ENCODE data around the gene RASGEF1C.

Gene RASGEF1C

DNA sequence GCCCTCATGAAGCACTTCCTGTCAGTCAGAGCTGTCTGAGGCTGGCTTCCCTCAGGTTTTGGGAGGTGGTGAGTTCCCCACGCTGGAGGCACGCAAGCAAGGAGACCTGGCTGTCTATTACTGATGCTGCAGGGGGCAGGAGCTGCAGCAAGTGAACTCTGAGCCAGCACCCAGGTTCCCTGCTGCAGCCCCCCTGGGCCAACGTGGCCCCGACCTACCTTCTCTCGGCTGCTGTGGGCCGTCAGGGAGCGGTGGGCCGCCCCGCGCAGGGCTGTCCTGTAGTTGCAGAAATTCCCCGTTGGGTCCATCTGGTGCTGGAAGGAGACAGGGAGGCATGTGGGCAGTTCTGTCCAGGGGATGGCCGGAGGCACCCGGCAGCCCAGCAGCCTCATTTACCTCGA is 90.6 kb downstream of the RASGEF1C start:
- peak; percentile 47 for DNase-seq

DNA sequence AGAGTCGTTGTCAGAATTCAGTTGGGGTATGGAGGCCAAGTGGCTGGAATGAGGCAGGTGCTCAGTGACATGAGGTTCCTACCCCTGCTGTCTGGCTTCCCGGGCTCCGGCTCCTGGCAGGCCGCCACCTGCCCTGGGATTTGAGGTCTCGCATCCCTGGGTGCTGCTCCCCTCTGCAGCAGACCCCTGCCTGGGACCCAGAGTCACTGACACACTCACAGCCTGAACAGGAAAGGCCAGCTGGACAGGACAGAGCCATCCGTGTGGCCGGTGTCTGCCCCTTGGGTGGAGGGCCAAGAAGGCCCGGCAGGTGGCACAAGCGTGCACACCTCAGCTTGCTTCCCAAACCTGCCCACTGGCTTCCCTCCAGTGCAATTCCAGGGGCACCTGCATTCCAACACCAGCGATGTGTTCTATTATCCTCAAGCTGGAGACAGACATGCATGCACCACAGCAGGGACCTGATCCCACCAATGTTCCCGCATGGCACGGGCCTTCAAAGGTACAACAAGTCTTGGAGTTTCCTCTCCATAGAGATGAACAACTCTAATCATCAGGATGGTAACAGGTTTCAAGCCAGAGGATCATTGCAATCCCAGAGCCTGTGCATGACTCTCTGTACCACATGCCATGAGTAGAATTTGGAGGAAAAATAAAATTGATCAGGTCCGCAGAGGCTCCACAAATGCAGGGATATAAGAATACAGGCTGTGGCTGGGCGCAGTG is 91.8 kb downstream of the RASGEF1C start:
- peak; percentile 55 for DNase-seq

DNA sequence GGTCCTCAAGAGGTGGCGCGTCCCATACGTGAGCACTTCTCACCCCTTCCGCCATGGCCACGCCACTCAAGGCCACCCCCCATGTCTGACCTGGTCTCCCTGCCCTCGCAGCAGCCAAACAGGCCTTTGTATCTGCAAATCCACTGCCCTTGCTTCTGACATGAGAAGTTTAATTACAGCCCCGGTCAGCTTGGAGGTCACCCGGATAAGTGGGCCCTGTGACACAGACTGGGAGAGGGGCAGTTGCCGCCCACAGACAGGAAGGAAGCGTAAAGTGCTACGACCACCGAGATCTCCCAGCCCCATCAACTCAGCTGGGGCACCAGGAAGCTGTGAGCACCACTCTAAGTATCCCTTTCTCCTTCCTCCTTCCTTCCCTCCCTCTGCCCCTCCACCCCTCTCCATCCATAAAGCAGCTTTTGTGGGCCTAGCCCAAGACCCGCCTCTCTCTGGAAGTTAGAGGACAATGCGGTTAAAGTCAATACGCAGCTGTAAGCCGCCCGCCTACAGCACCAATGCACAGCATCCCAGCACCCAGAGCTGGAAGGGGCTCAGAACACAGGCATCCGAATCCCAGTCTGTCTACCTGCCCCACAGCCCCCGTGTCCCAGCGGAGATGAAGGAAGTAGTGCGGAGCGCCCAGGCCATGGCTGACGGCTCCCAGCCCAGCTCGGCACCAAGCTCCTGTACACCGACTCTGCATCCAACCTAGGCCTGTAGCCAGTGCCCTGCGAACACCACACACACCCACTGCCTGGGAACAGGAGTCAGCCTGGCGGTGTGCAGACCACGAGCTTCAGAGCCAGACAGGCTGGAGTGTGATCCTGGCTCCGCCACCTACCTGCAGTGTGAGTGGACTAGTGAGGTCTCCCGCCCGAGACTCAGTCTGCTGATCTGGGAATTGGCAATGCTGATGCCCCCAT is 92.7 kb downstream of the RASGEF1C start:
- DNase-seq, result peak; percentile 52

DNA sequence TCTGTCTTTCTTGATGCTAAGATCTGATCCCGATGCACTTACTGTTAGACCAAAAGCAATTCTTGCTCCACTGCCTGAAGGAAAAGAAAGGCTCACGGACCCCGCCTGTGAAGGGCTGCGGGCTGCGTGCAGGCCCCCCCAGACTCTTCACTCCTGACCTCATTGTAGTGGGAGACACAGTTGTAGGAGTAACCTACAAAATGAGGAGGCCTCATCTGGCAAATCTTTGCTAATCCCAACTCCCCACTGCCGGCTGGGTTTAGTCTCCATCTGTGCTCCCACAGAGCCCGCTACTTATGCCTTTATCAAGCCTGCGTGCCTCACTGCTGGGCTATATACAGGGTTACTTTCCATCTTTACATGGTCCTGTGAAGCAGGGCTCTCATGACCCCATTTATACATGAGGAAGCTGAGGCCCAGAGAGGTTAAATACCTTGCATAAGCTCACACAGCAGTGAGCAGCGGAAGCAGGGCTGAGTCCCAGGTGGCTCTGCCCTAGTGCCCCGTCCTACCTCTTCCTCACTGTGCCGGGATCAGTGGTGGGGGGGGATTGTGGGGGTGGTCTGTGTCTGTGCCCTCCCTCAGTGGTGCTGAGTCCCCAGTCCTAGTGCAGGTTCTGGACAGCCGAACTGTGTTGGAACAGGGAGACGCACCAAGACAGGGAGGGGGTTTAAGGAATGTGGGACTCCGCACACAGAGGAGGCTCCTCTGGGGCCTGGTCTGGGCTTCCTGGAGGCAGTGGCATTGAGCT is 93.5 kb downstream of the RASGEF1C start:
- DNase-seq, result peak; percentile 41

DNA sequence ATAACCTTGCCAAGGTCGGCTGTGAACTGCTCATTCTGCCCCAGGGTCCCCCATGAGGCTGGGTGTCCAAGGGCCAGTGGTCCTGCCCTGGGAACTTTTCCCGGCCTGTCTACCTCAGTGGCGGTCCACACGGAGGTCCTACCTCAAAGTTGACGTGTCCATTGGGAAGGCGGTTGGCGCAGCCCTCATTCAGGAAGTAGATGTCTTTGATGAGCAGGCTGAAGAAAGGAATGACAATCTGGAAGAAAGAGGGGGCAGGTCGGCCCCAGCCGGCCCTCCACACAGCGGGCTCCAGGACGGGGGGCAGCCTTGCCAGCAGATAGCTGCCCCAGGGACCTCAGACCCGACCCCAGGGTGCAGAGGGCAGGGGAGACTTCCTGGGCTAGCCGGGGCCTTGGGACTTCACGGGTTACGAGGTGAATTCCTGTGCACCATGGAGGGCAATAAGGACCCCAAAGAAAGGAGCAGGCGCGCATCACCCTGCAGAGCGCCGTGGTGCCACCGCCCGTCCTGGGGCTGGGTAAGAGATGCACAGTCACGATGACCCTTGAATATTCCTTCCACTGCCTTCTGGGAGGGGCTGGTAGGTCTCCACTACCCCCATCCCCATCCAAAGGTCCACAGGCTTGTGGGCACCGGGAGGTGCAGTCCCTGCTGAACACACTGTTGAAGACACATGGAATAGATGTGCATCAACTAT is 94.6 kb downstream of the RASGEF1C start:
- DNase-seq, result peak; percentile 33

DNA sequence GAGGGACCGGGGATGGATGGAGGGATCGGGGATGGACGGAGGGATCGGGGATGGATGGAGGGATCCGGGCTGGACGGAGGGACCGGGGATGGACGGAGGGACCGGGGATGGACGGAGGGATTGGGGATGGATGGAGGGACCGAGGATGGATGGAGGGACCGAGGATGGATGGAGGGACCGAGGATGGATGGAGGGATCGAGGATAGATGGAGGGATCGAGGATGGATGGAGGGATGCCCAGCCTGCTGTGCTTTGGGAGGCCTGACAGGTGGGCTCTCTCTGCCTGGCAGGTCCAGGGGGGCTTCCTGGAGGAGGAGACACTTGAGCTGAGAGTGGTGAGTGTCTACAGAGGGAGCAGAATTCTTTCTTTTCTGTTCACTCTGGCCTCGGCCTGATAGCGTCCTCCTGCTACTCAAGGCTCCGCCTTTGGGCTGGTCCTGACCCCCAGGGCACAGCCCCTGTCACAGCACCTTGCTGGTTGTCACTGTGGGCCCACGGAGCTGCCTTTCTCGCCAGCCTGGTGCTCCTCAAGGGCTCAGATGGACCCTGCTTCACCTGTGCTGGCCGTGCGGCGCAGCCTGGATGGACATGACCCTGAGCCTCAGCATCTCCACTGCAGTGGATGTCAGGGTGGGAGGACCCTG is 95.2 kb downstream of the RASGEF1C start:
- DNase-seq, result peak; percentile 39

DNA sequence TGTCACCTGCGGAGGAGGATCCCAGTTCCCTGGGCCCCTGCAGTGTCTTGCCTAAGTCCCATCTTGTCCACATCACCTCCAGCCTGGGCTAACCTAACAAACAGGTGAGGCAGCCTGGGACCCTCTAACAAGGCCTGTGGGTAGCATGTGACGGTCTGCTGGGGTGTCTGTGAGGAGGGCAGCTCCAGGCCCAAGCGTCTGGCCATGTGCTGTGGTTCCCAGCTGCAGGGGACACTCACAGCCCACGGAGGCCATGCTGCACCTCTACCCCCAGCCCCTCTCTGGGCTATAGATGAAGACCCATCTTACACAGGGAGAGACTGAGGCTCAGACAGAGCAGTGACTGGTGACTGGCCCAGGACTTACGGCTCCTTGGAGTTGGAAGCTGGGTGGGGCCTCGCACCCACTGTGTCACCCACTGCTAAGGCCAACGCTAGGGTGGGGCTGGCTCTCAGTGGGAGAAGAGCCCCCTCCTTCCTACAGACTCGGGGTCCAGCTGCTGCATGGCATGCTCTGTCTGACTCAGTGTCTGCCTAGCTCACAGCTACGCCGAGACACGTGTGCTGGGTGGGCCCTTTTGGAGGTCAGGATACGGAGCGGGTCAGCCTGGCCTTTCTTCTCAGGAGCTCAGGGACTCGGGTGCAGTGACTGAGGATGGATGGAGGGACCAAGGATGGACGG is 96.7 kb downstream of the RASGEF1C start:
- DNase-seq, result peak; percentile 44

DNA sequence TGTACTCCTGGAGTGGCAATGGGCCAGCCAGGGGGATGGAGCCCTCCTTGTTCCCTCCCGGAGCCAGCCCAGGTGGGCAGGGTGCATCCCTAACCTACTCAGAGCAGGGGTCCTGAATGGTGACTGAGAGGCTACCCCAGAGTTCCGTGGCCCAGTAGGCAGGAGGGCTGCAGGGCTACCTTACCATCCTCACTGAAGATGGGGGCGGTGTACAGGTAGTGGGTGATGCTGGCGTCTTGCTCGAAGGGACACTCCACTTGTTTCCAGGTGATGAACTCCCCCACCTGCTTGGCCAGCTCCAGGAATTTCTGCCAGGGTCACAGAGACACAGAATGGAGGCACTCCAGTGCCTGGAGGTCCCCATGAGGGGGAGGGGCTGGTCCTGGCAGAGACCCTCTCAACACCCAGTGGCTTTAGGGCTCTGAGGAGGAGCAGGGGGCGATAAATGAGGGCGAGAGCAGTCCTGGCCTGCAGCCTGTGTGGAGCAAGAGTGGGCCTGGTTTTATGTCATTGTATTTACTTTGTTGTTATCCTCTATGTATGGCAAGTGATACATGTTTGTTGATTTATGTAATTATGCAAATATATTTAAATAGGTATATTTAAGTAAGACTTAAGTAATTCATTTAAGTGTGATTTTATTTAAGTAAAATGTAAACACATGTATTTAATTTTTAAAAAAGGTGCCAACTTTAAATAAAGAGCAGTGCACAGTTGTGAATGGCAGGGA is 97.6 kb downstream of the RASGEF1C start:
- DNase-seq, result peak; percentile 51

DNA sequence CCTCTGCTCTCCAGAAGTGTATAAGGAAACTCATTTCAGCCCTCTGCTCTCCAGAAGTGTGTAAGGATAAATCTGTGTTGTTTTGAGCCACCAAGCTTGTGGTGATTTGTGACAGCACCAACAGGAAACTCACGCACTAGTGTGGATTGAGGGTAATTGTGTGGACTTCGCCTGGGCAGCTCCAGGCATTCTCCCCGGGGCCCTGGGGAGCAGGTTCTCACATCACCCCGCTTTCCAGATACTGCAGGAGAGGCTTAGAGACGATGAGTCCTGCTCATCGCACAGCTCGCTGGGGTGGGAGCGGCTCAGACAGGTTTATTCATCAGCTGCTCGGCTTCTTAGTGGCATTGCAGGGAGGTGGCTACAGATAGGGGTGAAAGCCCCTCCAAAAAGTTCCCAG is 99.1 kb downstream of the RASGEF1C start:
- peak; percentile 37 for DNase-seq

DNA sequence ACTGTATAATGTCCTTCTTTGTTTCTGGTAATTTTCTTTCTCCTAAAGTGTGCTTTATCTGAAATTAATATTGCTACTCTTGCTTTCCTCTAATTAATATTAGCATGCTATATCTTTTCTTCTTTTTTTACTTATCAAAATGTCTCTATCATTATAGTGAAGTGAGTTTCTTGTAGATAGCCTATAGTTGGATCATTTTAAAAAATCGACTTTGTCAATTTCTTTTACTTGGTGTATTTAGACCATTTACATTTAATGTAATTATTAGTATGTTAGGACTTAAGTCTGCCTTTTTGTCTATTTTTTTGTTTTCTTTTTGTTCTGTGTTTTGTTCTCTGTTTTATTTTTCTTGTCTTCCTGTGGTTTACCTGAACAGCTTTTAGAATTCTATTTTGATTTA is 102.0 kb downstream of the RASGEF1C start:
- no peak for DNase-seq

DNA sequence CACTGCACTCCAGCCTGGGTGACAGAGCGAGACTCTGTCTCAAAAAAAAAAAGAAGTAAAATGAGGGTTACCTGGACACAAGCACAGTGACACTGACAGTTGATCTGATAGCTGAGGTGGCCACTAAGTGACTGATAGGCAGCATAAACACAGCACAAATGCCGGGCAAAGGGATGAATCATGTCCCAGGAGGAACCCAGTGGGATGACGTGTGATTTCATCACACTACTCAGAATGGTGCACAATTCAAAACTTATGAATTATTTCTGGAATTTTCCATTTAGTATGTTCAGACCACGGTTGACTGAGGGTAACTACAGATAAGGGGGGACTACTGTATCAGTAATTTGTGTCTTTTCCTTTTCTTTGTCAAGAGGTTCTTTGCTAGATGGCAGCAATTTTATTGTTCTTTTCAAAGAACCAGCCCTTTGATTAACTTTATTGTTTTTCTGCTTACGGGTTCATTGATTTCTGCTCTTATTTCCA is 103.1 kb downstream of the RASGEF1C start:
- DNase-seq, result no peak

DNA sequence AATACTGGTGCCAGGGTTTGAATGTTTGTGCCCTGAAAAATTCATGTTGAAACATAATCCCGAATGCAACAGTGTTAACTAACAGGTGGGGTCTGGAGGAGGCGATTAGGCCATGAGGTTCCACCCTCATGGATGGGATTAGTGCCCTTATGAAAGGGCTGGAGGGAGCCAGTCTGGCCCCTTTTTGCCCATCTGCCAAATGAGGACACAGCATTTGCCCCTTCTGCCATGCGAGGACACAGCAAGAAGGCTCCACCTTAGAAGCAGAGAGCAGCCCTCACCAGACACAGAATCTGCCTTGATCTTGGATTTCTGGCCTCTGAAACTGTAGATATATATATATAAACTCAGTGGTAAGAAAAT is 104.9 kb downstream of the RASGEF1C start:
- DNase-seq, result no peak

DNA sequence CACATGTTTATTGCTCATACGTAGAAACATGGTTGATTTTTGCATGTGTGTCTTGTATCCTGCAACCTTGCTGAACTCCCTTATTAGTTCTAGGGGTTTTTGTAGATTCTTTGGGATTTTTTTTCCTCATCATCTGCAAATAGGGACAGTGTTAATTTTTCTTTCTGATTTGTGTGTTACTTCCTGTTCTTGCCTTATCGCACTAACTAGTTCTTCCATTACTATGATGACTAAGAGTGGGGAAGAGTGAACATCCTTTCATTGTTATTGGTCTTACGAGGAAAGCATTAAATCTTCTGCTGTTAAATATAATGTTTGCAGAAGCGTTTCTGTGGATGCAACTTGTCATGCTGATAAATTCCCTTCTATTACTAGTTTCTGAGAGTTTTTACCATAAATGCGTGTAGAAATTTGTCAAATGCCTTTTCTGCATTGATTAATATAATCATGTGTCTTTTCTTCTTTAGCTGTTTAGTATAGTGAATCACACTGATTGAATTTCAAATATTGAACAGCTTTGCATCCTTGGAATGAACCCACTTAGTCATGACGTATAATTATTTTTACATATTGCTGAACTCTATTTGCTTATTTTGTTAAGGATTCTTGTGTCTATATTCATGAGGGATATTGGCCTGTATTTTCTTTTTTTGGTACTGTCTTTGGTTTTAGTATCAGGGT is 105.4 kb downstream of the RASGEF1C start:
- DNase-seq, result no peak

DNA sequence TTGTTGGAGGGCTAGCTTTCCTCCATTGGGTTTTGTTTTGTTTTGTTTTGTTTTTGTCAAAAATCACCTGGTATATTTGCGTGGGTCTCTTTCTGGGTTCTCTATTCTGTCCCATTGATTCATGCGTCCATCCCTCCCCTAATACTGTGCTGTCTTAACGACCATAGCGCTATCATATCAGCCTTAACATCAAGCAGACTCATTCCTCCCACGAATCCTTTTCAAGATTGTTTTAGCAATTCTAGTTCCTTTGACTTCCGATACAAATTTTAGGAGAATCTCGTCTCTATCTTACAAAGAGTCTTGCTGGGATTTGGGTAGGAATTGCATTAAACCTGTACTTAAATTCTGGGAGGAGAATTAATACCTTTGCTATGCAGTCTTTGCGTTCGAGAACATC is 106.4 kb downstream of the RASGEF1C start:
- no peak for DNase-seq

DNA sequence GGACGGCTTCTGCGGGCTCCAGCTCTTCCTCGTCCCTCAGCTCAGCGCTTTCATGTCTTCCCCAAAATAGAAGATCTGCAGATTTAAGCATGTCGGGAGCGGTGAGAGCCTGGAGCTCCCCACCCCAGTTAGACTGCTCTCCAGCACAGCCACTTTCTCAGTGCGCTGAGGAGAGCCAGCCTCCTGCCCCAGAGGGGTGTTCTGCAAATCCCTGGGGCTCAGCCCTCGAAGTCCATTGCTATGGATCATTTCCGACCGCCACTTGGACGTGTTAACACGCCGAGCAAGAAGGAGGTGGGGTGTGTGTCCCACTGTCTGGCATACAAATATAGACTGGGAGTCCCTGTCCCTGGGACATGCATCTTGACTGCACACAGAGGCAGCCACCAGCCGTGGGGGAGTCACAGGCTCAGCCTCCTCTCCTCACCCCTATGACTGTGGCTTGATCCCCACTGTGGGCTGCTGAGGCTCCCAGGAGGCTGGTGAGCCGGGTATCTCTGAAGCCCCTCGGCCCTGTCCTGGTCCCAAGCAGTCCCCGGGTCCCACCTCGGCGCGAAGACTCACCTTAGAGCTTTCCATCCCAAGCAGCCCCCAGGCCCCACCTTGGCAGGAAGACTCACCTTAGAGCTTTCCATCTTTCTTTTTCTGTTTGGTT is 107.4 kb downstream of the RASGEF1C start:
- DNase-seq, result no peak

DNA sequence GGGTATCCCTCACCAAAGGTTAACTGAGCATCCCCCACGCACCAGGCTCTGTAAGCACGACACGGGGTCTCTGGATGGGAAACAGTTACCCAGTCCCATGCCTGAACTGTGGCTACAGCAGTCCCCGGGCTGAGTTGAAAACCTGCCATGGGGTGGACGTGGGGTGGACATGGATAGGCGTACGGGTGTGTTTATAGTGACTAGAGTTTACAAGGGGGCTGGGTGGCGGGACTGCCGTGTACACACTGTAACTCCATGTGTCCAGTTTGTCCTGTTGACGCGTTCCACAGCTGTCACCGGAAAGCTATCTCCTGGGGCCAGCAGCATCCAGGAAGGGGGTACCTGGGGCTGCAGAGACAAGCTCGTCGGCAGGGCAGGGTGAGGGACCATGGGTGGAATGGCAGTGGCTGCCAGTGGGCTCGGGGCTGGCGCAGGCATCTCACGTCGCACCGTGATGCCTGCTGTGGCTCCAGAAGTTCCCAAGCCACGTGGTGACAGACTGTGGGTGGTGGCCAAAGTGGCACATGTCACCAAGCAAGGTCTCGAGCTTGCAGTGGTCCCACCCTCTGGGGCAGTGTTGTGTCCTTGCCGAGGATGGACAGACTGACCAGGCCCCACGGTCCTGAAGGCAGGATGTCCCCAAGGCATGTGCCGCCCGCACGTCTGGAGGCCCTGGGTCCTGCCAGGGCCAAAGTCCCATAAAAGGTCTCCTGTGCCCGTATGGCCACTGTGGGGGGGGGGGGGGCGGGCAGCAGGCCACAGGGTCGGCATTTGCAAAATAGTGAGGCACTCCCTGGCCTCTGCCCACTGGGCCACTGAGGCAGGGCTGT is 108.2 kb downstream of the RASGEF1C start:
- DNase-seq, result no peak

DNA sequence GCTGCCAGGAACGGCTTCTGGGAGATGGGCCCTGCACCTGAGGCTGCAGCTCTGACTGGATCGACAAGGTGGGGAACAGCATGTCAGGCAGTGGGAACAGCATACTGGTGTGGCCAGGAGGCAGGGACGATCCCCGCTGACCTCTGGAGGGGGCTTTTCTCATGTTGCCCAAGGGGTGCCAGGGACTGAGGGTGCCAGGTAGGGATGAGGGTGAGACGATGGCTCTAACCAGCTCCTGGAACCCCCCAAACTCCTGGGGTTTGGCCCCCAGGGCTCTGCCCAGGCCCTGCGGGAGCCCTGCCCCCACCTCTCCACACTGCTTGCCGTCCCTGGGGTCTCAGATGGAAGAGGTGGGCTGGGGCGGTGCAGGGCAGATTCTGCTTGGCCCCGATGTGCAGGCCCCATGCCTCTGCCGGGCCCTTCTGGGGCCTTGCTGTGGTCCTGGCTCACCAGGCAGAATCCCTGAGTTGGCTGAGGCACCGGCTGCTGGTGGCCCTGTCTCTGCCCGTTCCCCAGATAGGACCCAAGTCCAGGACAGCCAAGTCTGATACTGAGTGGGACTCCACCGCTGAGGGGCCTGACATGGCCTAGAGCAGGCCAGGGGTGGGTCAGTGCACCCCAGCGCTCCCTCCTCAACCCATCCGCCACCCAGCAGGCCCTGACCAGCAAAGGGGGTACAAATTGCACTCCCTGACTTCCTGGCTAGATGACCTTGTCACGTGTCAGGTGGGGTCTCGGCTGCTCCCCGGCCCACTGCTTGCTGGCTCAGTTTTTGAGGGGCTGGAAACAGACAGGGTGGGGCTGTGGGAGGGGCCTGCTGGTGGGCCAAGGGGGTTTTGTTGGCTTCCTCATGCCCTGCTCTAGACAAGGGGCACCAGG is 109.0 kb downstream of the RASGEF1C start:
- DNase-seq, result no peak

Data from islet precursor cell (in vitro differentiated cells).